ENCODE measurements around the gene RBMXL3. TPM values are rescaled to one million over a fixed set of nuclear protein-coding genes. Genes with fewer than 3 reads are reported as not detected.
"Not testable (repeated sequence)": the region's sequence is repeated elsewhere in the genome, so short reads cannot be mapped to it uniquely, and the experiment has no call there.

The RBMXL3 gene
- total RNA-seq, 1 experiment from 2014 or later = not detected

- no peaks in the 10 kb centered on the region for H3K9me2 ChIP-seq (replicated peaks; ENCODE audit: low read length)
- H3K9ac ChIP-seq (ENCODE audit: low read length) = no peak overlapping the region
- POLR2A ChIA-PET (ENCODE audit: unreplicated experiment) = no interaction called here
- DNase-seq = no peak
- H3K4me1 ChIP-seq (ENCODE audit: insufficient read depth, low read length) = no peaks in the 10 kb centered on the region
- no peaks in the 10 kb centered on the region for H3K9me3 ChIP-seq (ENCODE audit: low read length)
- TF ChIP-seq EZH2phosphoT487 (IDR thresholded peaks at IDR 0.05; ENCODE audit: borderline replicate concordance, low read length) (no peak), CTCF (conservative IDR thresholded peaks at IDR 0.05; ENCODE audit: low read depth, low read length) (no peak), EZH2 (IDR thresholded peaks at IDR 0.05; ENCODE audit: low read length, unreplicated experiment) (no peak)
- no peaks in the 10 kb centered on the region for H3K79me2 ChIP-seq (ENCODE audit: low read length)
- CTCF ChIA-PET = no interaction called here
- intact Hi-C loops (cut with micrococcal nuclease) = no loop called here
- H3K4me2 ChIP-seq (ENCODE audit: low read length) = no peak overlapping the region
- no peaks in the 10 kb centered on the region for H3K36me3 ChIP-seq (ENCODE audit: low read depth, low read length)
- H3K27ac ChIP-seq (ENCODE audit: low read length) = no peak overlapping the region
- no peak overlapping the region for H2AFZ ChIP-seq (ENCODE audit: low read length)
- no peak overlapping the region for H3K4me3 ChIP-seq (ENCODE audit: low read length)
- no peaks in the 10 kb centered on the region for H3K27me3 ChIP-seq (ENCODE audit: low read length)
- no peaks in the 10 kb centered on the region for H4K20me1 ChIP-seq (ENCODE audit: low read length)
- no TSS peak for BruUV-seq (replicated peaks)
- H3F3A ChIP-seq (ENCODE audit: low read length, unreplicated experiment) = no peaks in the 10 kb centered on the region
- no peak for ATAC-seq
Measured at GRCh38 chrX:115192244-115192700, 3.1 kb downstream of the RBMXL3 start.

- Histone ChIP-seq H3F3A (ENCODE audit: low read length, unreplicated experiment) (no peaks in the 10 kb centered on the region), H2AFZ (ENCODE audit: low read length) (no peak overlapping the region), H3K9me3 (ENCODE audit: low read length) (no peaks in the 10 kb centered on the region), H3K27ac (ENCODE audit: low read length) (no peak overlapping the region), H3K9ac (ENCODE audit: low read length) (no peak overlapping the region), H3K9me2 (replicated peaks; ENCODE audit: low read length) (no peaks in the 10 kb centered on the region), H4K20me1 (ENCODE audit: low read length) (no peaks in the 10 kb centered on the region), H3K4me2 (ENCODE audit: low read length) (no peak overlapping the region), H3K36me3 (ENCODE audit: low read depth, low read length) (no peaks in the 10 kb centered on the region), H3K27me3 (ENCODE audit: low read length) (no peaks in the 10 kb centered on the region), H3K79me2 (ENCODE audit: low read length) (no peaks in the 10 kb centered on the region), H3K4me3 (ENCODE audit: low read length) (no peak overlapping the region), H3K4me1 (ENCODE audit: insufficient read depth, low read length) (no peaks in the 10 kb centered on the region)
- POLR2A ChIA-PET (ENCODE audit: unreplicated experiment) = no interaction called here
- ATAC-seq = no peak
- no peak for DNase-seq
- TF ChIP-seq EZH2 (IDR thresholded peaks at IDR 0.05; ENCODE audit: low read length, unreplicated experiment) = no peak
- TF ChIP-seq EZH2phosphoT487 (IDR thresholded peaks at IDR 0.05; ENCODE audit: borderline replicate concordance, low read length) = no peak
- no peak for TF ChIP-seq CTCF (conservative IDR thresholded peaks at IDR 0.05; ENCODE audit: low read depth, low read length)
- BruUV-seq (replicated peaks) = no TSS peak
- CTCF ChIA-PET = no interaction called here
- intact Hi-C loops (cut with micrococcal nuclease) = no loop called here
Measured at GRCh38 chrX:115204040-115204439, 14.8 kb downstream of the RBMXL3 start.

GRCh38 chrX:115209547-115209946, 20.3 kb downstream of the RBMXL3 start:
- BruUV-seq (replicated peaks); H3K27me3 ChIP-seq (ENCODE audit: low read length); H4K20me1 ChIP-seq (ENCODE audit: low read length); H3K79me2 ChIP-seq (ENCODE audit: low read length); POLR2A ChIA-PET (ENCODE audit: unreplicated experiment); H2AFZ ChIP-seq (ENCODE audit: low read length); ATAC-seq; H3F3A ChIP-seq (ENCODE audit: low read length, unreplicated experiment); DNase-seq; intact Hi-C loops (cut with micrococcal nuclease); H3K36me3 ChIP-seq (ENCODE audit: low read depth, low read length); H3K4me3 ChIP-seq (ENCODE audit: low read length); H3K9me2 ChIP-seq (replicated peaks; ENCODE audit: low read length); H3K4me2 ChIP-seq (ENCODE audit: low read length); H3K4me1 ChIP-seq (ENCODE audit: insufficient read depth, low read length); CTCF ChIA-PET; H3K9me3 ChIP-seq (ENCODE audit: low read length); H3K9ac ChIP-seq (ENCODE audit: low read length); H3K27ac ChIP-seq (ENCODE audit: low read length): not testable (repeated sequence)
